NT2/D1 (cell line): ENCODE results near the gene FBXO42.

ENCODE experiments used
- SUZ12 ChIP-seq: IDR thresholded peaks from 2 replicates; pipeline ENCODE4 v1.6.1; 2011; ENCODE audit not compliant: insufficient read length, insufficient read depth; ENCODE audit errors: extremely low read depth
- ZNF274 ChIP-seq: IDR thresholded peaks from 2 replicates; pipeline ENCODE4 v1.6.1; 2011; ENCODE audit warnings: mild to moderate bottlenecking, low read depth, low read length

DNA sequence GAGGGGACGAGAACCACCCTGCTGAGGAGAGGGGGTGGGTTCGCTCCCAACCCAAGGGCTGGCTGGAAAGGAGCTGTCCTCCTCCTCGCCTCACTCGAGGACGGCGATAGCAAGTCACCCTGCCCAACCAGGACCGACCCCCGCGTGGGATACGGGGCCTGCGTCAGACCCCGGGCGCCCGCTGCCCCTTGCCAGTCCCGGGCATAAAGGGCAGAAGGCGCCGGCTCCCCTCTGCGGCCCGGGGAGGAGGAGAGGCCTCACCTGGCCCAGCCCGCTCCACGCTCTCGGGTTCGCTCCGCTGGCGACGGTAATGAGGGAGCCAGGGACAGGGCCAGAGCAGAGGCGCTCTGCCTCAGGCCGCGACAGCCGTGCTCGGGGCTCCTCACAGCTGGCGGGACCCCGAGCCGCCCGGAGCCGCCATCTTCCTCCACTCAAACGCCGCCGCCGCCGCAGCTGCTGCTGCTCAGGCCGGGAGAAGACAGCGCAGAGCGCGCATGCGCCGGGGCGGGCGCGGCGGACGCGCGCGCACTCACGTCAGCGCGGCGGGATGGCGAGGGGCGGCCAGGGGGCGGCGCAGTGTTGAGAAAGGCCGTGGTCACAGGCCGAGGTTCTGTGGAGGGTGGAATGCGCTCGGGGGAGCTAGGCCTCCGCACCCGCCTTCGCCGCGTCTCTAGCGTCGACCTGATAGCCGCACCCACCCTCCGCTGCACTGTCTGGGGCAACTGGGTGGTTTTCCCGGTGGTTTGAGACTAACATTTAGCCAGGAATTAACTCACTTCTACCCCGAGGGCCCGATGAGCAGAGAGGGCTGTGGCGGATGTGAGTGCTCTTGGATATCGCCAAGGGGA, at the start of gene FBXO42:
- TF ChIP-seq ZNF274 = no peak
- TF ChIP-seq SUZ12 = no peak
